SK-N-MC (cell line): ENCODE measurements around the gene BMP8A.

ENCODE experiments used
- DNase-seq: peaks from one replicate; pipeline ENCODE4 v3.0.0-alpha.2; 2011; ENCODE audit warnings: low read depth, low spot score
- H3K27ac ChIP-seq: fragments of 200-600 bp; sonication (generic); 2 replicates; pipeline ENCODE4 v1.5.1; 2016; ENCODE audit warnings: mixed run types
- H3K36me3 ChIP-seq: fragments of 200-600 bp; sonication (generic); 2 replicates; pipeline ENCODE4 v1.6.1; 2017; ENCODE audit warnings: antibody characterized with exemption, low read length, mixed read lengths; ENCODE audit not compliant: insufficient read depth
- H3K4me3 ChIP-seq: fragments of 200-600 bp; sonication (generic); 2 replicates; pipeline ENCODE4 v1.5.1; 2016
- H3K9ac ChIP-seq: fragments of 200-600 bp; sonication (generic); 2 replicates; pipeline ENCODE4 v1.8.0; 2017; ENCODE audit warnings: mixed run types, mixed read lengths; ENCODE audit not compliant: insufficient read length
- H3K9me3 ChIP-seq: fragments of 200-600 bp; sonication (generic); 2 replicates; pipeline ENCODE4 v1.6.1; 2017; ENCODE audit warnings: low read depth, mild to moderate bottlenecking, antibody characterized with exemption, low read length, moderate library complexity, mixed read lengths
- EZH2 ChIP-seq: fragments of 200-600 bp; sonication (generic); IDR thresholded peaks from one replicate; pipeline ENCODE4 v1.6.1; 2017; ENCODE audit warnings: antibody characterized with exemption
- FOXP2 ChIP-seq: optimal IDR thresholded peaks from 2 replicates; pipeline ENCODE3; 2011; ENCODE audit warnings: mild to moderate bottlenecking, moderate library complexity; ENCODE audit not compliant: insufficient read depth; ENCODE audit errors: extremely low read length, control extremely low read depth
- POLR2AphosphoS5 ChIP-seq: IDR thresholded peaks from 2 replicates; pipeline ENCODE4 v1.6.1; 2012; ENCODE audit warnings: mild to moderate bottlenecking, low read depth, low read length, borderline replicate concordance

The BMP8A gene

DNA sequence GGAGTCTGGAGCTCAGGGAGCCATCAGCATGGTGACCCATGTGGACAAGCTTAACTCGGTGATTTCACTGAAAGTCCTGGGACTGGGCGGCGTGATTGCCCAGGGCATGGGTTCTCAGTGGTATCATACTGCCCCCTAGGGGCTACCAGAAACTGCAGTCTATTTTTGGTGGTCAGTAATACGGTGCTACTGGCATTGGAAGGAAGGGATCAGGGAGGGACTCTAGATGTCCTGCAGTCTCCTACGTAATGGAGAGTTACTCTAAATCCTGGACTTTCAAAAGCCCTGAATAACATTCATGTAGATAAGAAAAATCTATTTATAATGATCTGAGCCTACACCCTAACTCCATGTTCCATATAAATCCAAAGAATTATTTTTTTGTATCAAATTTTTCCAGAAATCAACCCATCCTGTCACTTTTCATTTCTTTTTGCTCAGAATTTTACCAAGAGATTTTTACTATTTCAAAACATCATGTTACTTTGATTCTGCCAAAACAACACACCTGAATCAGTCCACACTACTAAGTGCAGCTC, 47.9 kb downstream of the BMP8A start:
- Histone ChIP-seq H3K27ac (no peak overlapping the region), H3K4me3 (no peak overlapping the region), H3K9ac (no peak overlapping the region), H3K36me3 (peaks cover 22% of the 10 kb centered on the region), H3K9me3 (no peaks in the 10 kb centered on the region)
- DNase-seq, result no peak
- TF ChIP-seq EZH2 (no peak), FOXP2 (no peak), POLR2AphosphoS5 (no peak)

DNA sequence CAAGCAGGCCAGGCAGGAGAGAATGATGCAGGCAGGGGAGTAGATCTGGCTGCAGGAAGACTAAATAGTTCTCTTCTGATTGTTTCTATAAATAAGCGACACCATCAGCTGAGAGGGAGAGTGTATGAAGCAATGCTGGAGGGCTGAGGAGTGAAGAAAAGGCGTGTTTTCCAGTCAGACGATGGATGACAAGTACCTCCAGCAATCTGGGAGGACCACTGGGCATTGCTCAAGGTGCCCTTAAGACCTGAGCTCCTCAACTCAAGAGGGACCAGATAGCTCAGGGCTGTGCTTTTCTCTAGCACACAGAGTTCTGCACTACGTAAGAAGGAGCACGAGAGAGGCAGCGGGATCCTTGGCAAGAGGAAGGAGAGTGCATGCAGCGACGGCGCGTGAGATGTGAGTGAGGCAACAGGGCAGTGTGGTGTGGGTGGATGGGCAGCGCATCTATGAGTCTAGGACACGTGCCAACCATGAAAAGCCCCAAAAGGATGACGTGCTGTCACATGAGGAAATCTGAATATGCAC, 49.1 kb downstream of the BMP8A start:
- Histone ChIP-seq H3K27ac (no peak overlapping the region), H3K9ac (no peak overlapping the region), H3K9me3 (no peaks in the 10 kb centered on the region), H3K4me3 (no peak overlapping the region), H3K36me3 (peaks cover 21% of the 10 kb centered on the region)
- TF ChIP-seq EZH2, result no peak
- no peak for DNase-seq

DNA sequence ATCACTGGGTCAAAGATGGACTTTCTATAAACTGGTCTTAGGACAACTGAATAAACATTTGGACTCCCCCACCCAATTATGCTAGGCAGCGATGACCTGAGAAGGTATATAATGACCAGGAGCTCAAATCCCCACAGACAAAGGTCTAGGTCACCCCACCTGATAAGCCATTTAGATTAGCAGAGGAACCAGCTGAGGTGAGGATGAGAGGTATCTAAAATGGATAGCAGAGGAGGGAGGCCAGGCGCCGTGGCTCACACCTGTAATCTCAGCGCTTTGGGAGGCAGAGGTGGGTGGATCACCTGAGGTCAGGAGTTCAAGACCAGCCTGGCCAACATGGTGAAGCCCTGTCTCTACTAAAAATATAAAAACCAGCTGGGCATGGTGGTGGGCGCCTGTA, 51.5 kb downstream of the BMP8A start:
- Histone ChIP-seq H3K36me3 (peaks cover 35% of the 10 kb centered on the region), H3K4me3 (no peak overlapping the region), H3K9me3 (no peaks in the 10 kb centered on the region), H3K27ac (no peak overlapping the region), H3K9ac (no peak overlapping the region)
- no peak for DNase-seq
- TF ChIP-seq EZH2, result no peak
- TF ChIP-seq POLR2AphosphoS5, result no peak
- TF ChIP-seq FOXP2, result no peak

DNA sequence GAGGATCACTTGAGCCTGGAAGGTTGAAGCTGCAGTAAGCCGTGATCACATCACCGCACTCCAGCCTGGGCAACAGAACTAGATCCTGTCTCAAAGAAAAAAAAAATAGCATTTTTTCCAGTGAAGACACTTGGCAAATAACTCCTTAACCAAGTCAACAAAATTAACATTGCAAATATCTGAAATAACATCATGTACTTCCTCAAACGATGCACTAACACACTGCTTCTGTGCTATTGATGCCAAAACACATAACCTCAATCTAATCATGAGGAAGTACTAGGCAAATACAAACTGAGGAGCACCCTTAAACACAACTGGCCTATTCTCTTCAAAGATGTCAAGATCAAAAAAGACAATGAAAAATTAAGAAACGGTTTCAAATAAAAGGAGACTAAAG, 52.9 kb downstream of the BMP8A start:
- Histone ChIP-seq H3K4me3 (no peak overlapping the region), H3K9me3 (no peaks in the 10 kb centered on the region), H3K27ac (no peak overlapping the region), H3K36me3 (peaks cover 31% of the 10 kb centered on the region; the same call in 1 of the 2 replicates), H3K9ac (no peak overlapping the region)
- DNase-seq, result no peak
- TF ChIP-seq FOXP2, result no peak
- TF ChIP-seq POLR2AphosphoS5, result no peak
- TF ChIP-seq EZH2, result no peak

DNA sequence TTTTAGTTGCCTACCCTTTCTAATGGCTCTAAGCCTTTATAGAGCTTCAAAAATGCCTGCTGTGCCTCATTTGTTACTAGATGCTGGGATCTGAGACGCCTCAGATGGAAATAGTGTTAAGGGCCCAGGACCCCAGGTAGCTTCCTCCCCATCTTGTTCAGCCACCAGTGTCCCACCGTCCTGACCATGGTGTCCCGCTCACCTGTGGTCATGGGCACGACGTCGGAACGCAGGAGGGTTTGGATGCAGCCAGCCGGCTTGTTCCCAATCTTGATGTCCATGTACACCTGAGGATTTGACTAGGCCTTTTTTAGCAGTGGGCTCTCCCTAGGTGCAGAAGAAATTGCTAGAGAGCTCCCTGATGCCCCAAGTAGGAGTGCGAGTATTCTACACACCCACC, 54.1 kb downstream of the BMP8A start:
- no peak overlapping the region for H3K4me3 ChIP-seq
- TF ChIP-seq POLR2AphosphoS5 (no peak), EZH2 (no peak), FOXP2 (no peak)
- no peak overlapping the region for H3K9ac ChIP-seq
- no peaks in the 10 kb centered on the region for H3K9me3 ChIP-seq
- peaks cover 30% of the 10 kb centered on the region; the same call in 1 of the 2 replicates for H3K36me3 ChIP-seq
- no peak for DNase-seq
- H3K27ac ChIP-seq, result no peak overlapping the region

DNA sequence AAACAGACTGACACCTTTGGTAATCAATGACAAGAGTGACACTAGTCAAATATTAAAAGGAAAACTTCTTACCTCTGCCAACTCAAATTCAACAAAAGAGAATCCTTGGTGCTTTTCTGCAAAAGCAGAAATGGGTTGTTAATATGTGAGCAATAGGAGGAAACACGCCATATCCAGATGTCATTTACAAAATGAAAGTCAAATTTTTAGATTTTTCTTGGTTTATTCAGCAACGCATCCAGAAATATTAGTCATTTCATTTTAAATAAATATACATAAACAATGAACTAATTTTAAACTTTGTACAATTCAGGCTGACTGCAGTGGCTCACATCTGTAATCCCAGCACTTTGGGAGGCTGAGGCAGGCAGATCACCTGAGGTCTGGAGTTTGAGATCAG, 62.8 kb downstream of the BMP8A start:
- no peak for DNase-seq
- TF ChIP-seq FOXP2, result no peak
- TF ChIP-seq POLR2AphosphoS5, result no peak
- no peak for TF ChIP-seq EZH2
- H3K9ac ChIP-seq, result no peak overlapping the region
- no peaks in the 10 kb centered on the region for H3K9me3 ChIP-seq
- peaks cover 3% of the 10 kb centered on the region; the same call in 1 of the 2 replicates for H3K36me3 ChIP-seq
- H3K4me3 ChIP-seq, result no peak overlapping the region
- no peak overlapping the region for H3K27ac ChIP-seq

DNA sequence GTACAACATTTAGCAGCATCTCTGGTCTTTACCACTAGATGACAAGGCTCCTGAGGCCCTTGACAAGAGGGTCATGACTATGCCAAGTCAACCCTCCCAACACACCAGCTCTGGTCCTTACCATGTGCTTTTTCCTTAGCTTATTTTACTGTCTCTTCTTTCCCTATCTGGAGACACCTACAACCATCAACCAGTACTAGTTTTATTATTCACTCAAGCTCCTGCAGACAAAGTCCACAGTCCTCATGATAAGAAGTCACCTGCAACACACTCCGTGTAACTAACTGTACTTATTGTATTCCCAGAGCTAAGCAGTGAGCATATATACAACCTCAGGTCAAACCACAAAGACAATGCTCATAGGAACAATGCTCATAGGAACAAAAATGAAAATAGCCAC, 69.8 kb downstream of the BMP8A start:
- Histone ChIP-seq H3K27ac (no peak overlapping the region), H3K36me3 (peaks cover 65% of the 10 kb centered on the region), H3K4me3 (no peak overlapping the region), H3K9ac (no peak overlapping the region), H3K9me3 (no peaks in the 10 kb centered on the region)
- no peak for TF ChIP-seq EZH2
- TF ChIP-seq POLR2AphosphoS5, result no peak
- no peak for TF ChIP-seq FOXP2
- no peak for DNase-seq

DNA sequence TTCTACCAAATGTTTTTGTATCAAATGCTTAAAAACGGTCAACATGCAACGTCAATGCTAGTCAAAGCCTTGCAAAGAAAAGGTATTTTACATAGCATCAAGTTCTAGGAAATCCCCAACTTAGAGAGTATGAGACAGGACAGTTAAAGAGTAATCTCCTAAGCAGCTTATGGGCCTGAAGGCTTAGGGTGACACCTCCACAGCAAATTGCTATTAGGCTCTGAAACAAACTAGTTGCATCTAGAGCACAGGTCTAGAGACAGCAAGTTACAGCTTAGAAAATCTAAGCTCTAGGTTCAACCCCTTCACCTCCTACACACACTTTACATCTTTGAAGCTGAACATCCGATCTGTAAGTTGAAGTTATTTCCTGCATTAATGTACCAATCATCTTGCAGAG, 71.5 kb downstream of the BMP8A start:
- TF ChIP-seq EZH2 (no peak), FOXP2 (no peak)
- no peak for DNase-seq
- Histone ChIP-seq H3K4me3 (no peak overlapping the region), H3K36me3 (peaks cover 81% of the 10 kb centered on the region), H3K9ac (no peak overlapping the region), H3K9me3 (no peaks in the 10 kb centered on the region), H3K27ac (no peak overlapping the region)

DNA sequence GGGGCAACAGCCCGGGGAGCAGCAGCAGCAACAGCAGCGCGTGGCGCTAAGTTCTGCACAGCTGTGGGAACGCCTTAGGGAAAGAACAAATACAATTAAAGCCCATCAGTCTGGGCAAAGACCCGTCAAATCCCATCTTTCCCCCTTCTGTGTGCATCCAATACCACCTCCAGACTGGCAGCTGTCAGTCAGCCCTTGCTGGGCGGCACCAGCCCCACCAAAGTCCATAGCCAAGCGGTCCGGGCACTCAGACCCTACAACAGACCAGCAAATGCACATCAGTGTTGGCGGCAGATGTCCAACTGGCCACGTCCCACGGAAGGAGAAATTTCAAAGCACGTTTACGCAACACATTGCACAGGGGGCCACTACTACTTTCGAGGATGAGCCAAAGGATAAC, 72.2 kb downstream of the BMP8A start:
- no peaks in the 10 kb centered on the region for H3K9me3 ChIP-seq
- no peak overlapping the region for H3K27ac ChIP-seq
- H3K36me3 ChIP-seq, result peaks cover 87% of the 10 kb centered on the region
- no peak for DNase-seq
- H3K4me3 ChIP-seq, result no peak overlapping the region
- H3K9ac ChIP-seq, result no peak overlapping the region
- TF ChIP-seq EZH2, result no peak
- TF ChIP-seq POLR2AphosphoS5, result no peak
- no peak for TF ChIP-seq FOXP2

DNA sequence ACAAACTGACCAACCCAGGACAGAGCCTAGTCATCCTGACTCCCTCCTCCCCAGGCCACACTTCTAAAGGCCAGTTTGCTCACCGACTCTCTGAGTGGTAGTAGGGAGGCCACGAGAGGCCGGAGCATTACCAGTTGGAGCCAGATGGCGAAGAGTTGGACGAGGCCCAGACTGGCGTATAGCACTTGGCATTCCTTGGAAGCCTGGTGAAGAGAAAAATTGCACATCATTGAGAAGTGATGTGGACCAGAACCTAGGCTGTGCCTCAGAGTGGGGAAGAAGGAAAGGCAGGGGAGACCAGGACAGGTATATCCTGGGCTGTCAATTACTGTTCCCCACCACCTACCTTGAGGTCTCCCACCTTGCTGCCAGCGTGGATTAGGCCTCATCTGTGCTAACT, 72.9 kb downstream of the BMP8A start:
- no peak for TF ChIP-seq POLR2AphosphoS5
- no peak for DNase-seq
- H3K9ac ChIP-seq, result no peak overlapping the region

More for the DNA sequence above, 72.9 kb downstream of the BMP8A start:
- H3K4me3 ChIP-seq, result no peak overlapping the region
- H3K9me3 ChIP-seq, result no peaks in the 10 kb centered on the region
- H3K36me3 ChIP-seq, result peaks cover 94% of the 10 kb centered on the region
- no peak overlapping the region for H3K27ac ChIP-seq
